ENCODE data around the gene RPS27.
A peak's percentile ranks its signal among the peaks of the same experiment; 100 is the strongest.

Gene RPS27

DNA sequence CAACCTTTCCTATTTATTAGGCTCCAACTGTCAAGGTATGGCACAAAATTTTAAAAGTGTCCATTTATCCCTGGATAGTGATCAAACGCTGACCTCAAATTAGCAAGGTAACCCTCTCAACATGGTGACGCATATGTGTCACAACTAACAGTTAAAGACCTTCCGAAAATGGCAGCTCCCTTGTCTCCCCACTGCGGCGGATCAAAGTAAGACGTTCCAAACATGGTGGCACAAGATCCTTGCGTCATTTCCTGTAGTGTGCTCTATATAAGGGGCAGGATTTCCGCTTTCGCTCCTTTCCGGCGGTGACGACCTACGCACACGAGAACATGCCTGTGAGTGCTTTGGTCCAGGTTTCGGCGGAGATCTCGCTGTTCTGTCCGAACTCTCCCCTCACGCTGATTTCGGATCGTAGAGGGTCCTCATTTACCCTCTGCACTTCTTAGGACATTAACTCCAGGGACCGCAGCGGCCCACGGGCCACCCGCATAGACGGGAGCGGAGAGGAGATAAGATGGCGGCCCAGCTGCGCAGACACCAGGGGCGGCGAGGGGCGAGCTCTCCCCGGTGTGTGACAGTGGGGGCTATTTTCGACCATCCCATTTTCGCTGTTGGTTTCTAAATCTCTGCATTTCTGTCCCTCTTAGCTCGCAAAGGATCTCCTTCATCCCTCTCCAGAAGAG, at the start of gene RPS27:
TSS of gene RPS27 (plus strand) at position 295 of the 683 bp plus-strand sequence. CDS start at position 330, 35 bp downstream.
- DNase-seq (ENCODE audit: low read depth, low spot score) = peak; percentile 96

DNA sequence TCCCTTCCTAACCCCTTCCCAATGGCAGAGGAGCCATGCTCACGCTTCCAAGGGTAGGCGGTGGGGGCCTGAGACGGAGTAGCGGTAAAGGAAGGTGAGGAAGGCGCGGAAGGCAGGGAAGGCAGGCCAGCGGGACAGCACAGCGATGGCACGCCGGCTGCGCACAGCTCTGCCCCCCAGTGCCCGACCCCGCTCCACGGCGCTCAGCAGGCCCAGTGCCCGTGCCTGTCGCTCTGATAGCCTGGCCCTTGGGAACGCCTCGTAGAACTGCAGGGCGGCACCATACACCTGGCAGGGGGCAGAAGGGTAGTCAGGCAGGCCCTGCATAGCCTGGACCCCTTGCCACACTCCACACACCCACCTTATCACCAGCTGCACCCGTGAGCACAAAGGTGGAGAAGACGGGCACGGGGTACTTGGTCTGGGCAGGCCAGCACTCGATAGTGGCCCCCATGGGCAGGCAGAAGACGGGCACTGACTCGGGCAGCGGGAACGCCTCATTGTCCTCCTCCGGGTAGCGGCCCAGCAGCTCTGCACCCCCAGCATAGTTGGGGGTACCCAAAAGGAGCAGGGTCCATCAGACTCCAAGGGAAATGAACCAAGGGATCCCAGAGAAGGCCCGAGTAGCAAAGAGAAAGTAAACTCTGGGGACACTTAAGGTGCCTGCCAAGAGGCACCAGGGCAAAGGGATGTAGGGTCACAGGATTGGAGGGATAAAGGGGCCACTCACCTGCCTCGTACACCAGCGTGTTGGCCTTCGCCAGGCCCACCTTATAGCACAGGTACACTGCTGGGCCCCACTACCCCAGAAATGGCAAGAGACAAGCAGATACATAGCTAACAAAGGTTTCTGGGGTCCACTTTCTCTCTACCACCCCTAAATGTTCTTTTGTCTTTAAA, 48.5 kb upstream of the RPS27 start:
- no peak for DNase-seq (ENCODE audit: low read depth, low spot score)

DNA sequence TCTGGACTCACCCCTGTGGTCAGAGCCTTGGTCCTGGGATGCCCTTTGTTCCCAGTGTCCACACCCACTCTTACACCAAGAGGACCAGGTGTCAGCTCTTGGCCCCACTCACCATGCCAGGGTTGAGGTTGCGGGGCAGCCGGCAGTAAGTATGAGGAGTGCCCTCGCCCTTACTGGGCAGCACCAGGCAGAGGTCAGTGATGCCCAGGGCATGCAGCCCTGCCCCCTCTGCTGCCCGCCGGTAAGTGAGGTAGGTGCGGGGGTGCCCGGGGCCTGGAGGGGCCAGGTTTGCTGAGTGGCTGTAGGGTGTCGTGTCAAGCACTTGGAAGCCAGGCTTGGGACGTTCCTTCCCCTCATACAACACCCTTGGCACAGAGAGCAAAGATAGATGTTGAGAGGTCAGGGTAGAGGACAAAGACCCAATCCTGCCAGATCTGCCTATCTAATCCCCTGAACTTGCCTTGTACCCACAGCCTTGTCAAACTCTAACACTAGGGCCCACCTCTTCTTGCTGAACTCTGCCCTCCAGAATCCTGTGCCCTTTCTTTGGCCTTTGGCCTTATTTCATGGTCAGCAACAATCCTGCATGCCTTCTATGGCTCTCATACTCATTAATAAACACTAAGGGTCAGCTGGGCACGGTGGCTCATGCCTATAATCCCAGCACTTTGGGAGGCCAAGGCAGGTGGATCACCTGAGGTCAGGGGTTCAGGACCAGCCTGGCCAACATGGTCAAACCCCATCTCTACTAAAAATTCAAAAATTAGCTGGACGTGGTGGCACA, 47.6 kb upstream of the RPS27 start:
- no peak for DNase-seq (ENCODE audit: low read depth, low spot score)

DNA sequence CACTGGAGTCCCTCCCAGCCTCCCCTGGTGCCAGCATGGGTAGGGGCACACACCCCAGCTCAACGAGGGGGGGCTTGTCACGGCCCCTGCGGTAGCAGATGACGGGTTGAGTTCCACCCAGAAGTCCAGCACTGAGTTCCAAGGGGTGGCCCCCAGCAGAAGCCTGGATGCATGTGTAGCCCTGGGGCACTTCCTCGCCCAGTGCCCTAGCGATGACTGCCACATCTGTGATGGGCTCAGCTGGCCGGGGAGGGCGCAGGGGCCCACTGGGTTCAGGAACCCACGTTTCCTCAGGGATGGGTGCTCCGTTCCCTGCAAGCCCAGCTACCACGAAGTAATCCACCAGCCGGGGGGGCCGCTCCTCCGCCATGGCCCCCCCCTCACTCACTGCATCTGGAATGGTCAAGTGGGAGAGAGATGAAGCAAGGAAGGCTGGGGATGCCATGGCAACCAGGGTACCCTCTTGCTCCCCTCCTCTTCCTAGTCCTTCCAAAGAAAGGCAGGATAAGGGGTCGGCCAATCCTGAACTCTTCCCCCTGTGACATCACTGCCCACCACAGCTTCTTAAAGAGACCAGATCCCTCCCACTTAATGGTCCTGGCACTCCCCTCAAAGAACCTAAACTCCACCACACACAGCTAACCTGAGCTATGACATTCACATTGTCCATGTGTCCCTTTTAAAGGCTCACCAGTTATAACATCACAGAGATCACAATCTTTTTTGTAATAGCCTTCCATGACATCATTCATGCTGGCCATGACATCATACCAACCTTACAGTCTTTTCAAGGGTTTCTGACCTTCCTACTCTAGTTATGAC, 46.3 kb upstream of the RPS27 start:
- no peak for DNase-seq (ENCODE audit: low read depth, low spot score)

DNA sequence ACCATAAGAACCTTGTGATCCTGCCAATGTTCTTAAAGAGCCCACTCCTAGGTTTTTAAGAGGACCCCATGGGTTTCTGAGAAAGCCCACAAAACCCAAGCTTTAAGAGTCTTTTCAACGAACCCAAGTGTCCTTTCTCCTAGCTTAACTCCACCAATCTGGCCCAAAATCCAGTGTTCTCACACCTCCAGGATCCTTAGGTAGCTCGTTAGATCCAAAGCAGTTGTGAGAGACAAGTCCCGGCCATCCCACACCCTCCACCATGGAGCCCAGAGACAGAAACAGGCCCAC, 45.8 kb upstream of the RPS27 start:
- no peak for DNase-seq (ENCODE audit: low read depth, low spot score)

DNA sequence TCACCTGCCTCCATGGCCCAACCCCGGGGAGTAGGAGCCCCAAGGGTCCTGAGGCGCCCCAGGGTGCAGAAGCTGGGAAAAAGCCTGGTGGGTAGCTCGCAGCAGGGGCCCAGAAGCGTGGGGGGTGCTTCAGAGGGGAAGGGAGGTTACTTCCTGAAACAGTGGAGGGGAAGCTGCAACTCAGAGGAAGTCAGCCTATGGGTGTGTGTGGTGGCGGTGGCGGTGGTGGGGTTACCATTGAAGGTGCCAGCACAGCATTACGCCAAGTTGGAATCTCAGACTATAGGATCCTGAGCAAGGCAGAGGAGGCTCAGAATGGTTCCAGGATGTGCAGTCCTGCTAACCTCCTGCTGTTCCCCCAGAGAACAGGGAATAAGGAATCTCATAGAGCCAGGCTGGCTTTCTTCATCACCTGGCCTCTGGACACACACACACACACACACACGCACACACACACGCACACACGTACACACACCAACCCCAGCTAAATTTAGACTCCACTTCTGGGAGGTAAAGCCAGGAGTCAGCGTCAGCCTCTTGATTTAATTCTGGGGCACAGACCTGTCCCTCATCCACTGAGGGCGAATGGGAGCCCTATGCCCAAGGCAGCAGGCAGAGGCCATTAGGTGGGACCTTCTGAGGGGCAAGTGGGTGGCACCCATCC, 45.3 kb upstream of the RPS27 start:
- no peak for DNase-seq (ENCODE audit: low read depth, low spot score)

DNA sequence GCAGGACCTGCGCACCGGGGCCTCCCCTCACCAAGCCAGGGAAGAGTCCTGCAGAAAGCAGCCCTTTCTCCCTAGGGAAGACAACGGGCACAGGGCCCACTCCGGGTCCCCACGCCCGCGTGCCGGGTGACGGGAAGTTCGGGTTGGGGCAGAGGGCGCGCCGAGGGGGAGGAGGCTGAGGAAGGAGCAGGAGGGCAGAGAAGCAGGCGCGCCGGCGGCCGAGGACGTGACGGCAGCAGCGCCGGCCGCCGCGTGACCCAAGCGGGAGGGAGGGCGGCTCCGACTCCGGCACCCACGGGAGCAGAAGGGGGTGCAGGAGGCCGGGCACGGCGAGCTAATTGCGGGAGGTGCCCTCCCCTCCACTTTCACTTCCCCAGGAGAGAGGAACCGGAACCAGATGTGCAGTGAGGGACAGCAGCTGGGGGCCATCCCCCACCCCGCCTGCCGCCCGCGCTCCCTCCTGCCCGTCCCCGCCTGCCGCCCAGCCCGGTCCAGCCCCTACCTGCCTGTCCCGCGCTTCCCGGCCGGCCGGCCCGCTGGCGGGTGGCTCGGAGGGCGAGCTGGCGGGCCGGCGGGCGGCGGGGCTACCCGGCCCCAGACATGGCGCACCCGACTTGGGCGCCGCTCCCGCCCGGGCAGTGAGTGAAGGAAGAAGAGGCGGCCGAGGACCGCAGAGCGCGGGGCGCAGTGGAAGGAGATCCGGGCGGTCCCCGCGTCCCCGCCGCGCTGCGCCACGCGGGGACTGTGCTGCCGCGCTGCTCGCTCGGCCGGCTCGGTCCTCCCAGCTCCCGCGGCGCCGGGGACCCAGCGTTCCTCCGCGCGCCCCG, 44.6 kb upstream of the RPS27 start:
- DNase-seq (ENCODE audit: low read depth, low spot score) = no peak

DNA sequence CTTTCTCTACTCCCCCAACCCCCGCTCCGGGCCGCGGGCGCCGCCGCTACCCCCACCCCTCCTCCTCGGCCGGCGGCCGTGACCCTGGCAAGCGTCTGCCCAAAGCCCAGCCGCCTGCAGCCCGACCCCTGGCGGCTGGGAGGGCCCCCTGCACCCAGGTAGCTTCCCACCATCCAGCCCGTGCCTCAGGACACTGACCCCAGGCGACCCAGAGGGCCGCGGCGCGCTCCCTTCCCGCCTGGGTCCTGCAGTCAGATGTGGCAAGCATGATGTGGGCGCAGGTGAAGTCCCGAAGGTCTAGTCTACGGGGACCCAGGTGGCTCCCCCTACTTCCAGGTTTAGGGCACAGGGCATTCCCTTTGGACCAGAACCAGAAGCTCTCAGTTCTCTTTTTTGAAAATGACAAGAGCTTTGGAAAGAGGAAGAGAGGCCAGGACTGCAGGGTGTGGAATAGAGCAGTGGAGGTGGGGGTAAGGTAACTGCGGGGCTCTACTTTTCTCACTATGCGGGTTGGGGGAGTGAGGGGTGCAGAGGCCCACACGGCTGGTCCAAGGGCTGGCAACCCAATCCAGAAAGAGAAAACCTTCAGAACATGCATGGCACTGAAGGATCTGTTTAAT, 43.8 kb upstream of the RPS27 start, which contains the start of gene DENND4B:
TSS of gene DENND4B (minus strand) at position 97 of the 620 bp plus-strand sequence. CDS start 2,344 bp downstream, outside the sequence.
- DNase-seq (ENCODE audit: low read depth, low spot score) = no peak

DNA sequence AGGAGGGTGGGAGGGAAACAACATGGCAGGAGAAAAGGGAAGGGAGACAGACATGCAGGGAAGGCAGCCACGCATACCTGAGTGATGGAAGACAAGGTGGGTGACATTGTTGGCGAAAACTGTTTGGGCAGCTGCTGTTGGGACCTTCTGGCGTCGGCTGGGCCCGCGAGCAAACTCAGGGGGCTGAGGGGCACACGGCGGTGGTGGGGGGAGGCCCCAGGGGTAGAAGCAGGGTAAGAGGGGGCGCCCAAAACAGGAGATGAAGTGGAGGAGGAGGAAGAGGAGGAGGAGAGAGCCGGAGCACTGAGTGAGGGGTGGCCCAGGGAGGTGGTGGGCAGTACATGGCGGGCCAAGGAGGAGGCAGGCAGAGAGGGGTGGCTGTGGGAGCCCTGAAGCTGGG, 39.4 kb upstream of the RPS27 start:
- no peak for DNase-seq (ENCODE audit: low read depth, low spot score)

DNA sequence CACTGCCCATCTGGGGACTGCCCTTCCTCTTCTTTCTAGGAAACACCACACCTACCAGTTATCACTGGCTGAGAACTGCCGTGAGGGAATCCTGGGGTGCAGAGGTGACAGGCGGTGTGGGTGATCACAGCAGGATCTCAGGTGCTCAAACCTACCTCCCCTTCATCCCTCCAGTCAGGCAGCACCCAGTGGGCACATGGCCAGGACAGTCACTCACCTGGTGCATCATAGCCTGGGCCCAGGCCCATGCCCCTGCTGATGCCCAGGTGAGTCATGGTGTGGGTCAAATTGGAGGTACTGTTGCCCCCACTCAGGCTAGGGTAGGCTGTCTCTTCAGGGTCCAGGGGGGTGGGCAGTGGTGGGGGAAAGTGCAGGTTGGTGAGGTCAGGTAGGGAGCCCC, 38.8 kb upstream of the RPS27 start:
- no peak for DNase-seq (ENCODE audit: low read depth, low spot score)

DNA sequence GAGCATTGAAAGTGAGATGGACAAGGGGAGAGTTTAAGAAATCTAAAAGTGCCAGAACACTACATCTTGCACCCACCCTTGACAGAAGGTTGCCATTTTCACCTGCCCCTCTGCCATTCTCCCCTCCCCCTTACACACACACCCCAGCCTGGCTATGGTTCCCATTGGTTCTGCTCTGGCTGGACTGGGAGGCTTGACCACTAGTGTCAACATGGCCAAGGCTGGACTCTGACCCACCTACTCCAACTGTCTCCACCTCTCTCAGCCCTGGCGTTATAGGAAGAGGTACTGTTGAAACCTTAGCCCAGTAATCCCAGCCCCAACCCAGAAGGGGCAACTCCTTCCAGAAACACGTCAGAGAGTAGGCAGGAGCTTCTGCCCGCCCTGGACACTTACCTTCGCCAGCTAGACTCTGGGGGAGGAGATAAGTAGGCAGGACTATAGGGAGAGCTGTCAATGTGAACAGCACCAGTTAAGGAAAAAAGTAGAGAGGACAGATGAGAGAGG, 36.6 kb upstream of the RPS27 start:
- no peak for DNase-seq (ENCODE audit: low read depth, low spot score)

DNA sequence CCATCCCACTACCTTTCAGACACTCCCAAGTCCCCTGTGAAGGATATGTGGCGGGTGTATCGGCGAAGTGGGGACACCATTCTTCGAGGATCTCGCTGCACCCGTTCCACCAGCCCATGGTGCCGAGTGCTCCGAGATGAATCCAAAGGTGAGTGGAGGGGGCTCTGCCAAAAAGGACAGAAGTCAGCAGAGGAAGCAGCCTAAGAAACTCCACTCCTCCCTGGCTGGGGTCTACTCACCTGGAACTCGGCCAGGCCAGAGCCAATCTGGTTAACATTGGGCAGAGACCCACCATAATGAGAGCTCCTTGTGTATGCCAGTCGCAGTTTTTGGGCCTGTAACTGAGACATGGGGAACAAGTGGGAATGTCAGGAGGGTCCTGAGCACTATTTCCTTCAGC, 35.7 kb upstream of the RPS27 start:
- DNase-seq (ENCODE audit: low read depth, low spot score) = no peak

DNA sequence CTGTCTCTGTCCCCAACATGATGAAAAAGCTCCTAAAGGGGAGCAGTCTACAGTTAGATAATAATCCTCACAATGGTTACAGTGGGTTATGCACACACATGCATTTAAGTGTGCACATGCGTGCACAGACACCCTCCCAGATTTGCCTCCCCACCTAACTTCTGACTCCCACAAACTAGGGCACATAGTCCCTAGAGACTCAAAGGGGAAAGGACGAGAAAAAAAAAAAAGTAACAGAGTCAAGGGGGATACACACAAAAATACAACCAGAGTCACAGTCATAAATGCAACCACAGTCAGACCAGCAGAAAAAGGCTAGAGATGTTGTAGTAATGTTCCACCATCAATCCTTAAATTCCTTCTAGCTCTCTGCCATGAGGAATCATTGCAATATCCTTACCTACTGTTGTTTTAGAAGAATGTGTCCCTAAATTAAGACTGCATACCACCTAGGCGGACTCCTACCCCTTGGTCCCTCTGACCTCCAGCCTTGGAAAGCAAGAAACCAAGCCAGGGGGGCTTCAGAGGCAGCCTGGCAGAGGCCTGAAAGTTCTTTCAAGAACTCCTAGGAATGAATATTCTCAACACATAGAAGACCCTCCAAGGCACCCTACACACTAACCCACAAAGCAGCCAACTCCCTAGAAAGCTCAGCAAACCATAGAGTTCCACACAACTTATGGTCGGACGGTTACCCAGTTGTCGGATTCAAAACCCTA, 33.4 kb upstream of the RPS27 start:
- DNase-seq (ENCODE audit: low read depth, low spot score) = no peak

DNA sequence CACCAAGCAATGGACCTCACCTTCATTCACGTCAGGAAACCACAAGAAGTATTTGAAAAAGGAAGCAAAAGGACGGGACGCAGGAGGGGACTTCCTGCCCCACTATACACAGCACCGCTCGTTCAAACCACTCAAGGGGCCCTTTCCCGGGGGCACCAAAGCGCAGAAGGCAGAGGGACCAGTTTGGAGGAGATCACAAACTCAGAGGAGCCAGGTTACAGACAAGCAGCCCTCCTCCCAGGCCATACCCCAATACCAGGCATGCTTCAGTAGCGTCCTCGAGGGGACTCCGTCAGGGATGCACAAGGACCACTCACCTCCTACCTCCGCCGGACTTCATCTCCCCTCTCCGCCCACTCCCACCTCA, 32.8 kb upstream of the RPS27 start:
- no peak for DNase-seq (ENCODE audit: low read depth, low spot score)

DNA sequence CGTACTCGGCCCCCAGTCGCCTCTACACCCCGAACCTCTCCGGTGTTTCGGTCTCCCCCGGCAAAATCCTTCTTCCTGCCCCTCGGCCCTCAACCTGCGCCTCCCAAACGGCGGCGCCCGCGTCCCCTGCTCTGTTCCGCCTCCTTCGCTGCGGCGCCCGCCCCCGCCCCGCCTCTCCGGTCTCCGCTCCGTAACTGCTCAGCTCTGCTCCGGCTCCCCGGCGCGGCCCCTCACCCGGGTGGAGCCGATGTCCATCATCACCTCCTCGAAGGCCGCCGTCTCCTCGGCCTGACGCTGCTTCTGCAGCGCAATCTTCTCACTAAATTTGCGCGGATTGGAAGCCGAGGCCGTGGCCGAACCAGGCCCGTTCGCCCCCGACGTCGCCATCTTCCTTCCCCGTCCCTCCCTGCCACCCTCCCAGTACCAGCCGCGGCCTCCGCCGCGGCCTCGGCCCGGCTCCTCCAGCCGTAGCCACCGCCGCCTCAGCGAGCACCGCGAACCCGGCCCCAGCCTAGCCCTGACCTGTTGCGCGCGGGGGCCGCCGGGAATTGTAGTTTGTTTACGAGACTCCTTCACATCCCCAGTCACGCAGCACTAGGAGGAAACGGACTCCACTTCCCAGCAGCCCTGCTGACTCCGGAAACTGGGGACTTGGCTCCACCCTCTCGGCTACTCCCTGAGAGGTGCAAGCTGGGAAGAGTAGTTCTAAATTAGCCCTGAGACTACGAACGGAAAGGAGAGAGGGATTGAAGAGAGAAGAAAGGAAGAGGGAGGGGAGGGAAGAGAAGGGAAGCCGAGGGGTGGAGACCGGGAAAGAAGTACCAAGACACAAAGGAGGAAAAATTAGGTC, 32.2 kb upstream of the RPS27 start, which contains the start of gene CRTC2:
TSS of gene CRTC2 (minus strand) at position 502 of the 850 bp plus-strand sequence. CDS start at position 387, 115 bp downstream.
- DNase-seq (ENCODE audit: low read depth, low spot score) = peak; percentile 99

DNA sequence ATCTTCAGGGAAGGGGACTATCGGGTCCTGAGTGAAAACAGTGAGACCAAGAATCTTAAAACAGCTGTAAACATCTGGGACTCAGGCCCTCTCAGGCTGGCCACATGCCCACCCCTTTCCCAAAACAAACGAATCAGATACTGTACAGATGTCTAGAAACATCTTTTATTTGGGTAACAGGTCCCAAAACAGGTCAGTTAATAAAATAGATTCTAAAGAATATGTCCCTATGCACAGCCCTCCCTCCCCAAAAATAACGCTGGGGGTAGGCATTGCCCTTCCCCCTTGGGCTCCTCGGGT, 31.7 kb upstream of the RPS27 start:
- no peak for DNase-seq (ENCODE audit: low read depth, low spot score)

DNA sequence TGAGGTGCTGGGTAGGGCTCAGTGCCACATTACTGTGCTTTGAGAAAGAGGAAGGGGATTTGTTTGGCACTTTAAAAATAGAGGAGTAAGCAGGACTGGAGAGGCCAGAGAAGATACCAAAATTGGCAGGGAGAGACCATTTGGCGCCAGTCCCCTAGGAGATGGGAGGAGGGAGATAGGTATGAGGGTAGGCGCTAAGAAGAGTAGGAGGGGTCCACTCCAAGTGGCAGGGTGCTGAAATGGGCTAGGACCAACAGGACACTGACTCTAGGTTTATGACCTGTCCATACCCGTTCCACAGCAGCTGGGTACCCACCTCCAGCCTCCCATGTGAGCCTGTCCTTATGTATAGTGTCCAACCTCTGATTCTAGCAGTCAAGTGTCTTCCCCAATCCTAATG, 31.1 kb upstream of the RPS27 start:
- DNase-seq (ENCODE audit: low read depth, low spot score) = no peak

DNA sequence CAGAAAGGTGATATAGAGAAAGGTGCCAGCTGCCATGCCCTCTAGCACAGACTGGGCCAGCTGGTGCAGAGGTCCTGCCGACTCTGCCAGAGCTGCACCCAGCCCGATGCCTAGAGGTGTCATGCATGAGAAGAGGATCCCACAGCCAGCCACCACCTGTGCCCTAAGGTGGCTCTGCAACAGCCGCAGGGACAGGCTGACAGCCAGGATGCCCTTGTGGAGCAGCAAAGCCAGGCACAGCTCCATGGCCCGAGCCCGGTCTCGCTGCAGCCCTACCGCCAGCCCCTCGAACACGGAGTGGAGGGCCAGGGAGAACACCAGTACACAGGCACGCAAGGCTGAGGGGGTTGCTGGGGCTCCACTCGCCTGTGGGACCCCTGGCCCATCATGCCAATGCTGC, 30.4 kb upstream of the RPS27 start:
- DNase-seq (ENCODE audit: low read depth, low spot score) = no peak
